Peyer's patch (tissue), 4 donors: Measurements from ENCODE around the gene UGT1A7.

Experiments used
- POLR2A ChIP-seq, 2 donors: fragments of 450-650 bp; IDR thresholded peaks; one replicate each; pipeline ENCODE4 v1.5.1; 2017; ENCODE audit warnings: antibody characterized with exemption in 2 of 2, mild to moderate bottlenecking in 2 of 2, moderate library complexity in 2 of 2
- TF ChIP-seq, protein P1 (sequence below), 6 experiments: fragments of 450-650 bp in 4 of 6; fragments of 200-600 bp in 2 of 6; sonication (generic) in 1 of 6; IDR thresholded peaks; one replicate each; pipeline ENCODE4 v1.5.1; 2017 to 2019; ENCODE audit warnings: antibody characterized with exemption in 6 of 6, mild to moderate bottlenecking in 3 of 6, moderate library complexity in 1 of 6

DNA sequence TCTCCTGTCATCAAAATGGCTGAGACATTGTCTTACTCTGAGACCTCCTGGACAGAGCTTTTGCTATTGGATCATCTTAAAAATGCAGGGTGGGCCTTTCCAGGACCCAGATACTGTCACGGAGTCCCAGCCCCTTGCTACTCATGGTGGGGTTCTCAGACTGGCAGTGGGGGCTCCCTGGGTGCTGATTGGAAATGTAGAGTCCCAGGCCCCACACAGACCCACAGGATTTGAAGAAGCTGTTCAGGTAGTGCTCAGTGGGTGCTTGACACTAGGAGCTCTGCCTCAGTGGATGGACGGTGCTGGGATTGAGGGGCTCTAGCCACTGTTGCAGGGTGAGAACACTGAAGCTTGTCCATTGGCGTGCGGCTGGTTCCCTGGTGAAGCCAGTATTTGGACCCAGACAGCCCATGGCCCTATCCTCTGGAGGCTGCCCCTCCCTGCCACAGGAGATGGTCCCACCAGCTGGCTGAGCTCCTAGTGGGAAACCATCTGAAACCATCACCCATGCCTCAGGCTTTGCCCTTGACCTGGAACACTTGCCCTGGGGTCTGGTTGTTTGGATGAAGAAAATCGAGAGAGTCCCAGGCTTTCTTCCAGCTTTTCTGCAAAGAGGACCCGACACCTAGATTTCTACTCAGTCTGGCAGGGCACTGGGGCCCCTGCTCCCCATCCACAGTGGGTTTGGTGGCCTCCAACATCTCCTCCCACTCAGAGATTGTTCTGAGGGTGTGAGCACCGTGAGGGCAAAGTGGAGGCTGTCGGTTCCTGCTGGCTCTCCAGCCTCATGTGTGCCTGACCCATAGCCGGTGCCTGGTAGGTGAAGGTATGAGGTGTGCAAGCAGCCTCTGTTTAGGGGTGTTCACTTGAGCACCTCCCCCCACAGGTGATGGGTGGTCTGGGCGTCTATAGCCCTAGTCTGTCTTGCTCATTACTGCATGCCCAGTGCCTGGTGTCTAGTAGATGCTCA, 126.5 kb downstream of the UGT1A7 start:
- TF ChIP-seq, protein P1, sequence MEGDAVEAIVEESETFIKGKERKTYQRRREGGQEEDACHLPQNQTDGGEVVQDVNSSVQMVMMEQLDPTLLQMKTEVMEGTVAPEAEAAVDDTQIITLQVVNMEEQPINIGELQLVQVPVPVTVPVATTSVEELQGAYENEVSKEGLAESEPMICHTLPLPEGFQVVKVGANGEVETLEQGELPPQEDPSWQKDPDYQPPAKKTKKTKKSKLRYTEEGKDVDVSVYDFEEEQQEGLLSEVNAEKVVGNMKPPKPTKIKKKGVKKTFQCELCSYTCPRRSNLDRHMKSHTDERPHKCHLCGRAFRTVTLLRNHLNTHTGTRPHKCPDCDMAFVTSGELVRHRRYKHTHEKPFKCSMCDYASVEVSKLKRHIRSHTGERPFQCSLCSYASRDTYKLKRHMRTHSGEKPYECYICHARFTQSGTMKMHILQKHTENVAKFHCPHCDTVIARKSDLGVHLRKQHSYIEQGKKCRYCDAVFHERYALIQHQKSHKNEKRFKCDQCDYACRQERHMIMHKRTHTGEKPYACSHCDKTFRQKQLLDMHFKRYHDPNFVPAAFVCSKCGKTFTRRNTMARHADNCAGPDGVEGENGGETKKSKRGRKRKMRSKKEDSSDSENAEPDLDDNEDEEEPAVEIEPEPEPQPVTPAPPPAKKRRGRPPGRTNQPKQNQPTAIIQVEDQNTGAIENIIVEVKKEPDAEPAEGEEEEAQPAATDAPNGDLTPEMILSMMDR (IDR thresholded peaks at IDR 0.05) = no peak
- TF ChIP-seq POLR2A (IDR thresholded peaks at IDR 0.05) = no peak
